Neutrophil (primary cell): Measurements from ENCODE around the gene CCDC187.

ENCODE experiments used
- H3K27ac ChIP-seq: fragments of 200-600 bp; sonication (generic); 2 replicates; pipeline ENCODE4 v1.5.1; 2016; ENCODE audit warnings: mild to moderate bottlenecking, moderate library complexity
- H3K27me3 ChIP-seq: fragments of 200-600 bp; sonication (generic); 2 replicates; pipeline ENCODE4 v1.6.0; 2016; ENCODE audit warnings: mild to moderate bottlenecking
- H3K36me3 ChIP-seq: fragments of 200-600 bp; sonication (generic); 2 replicates; pipeline ENCODE4 v1.5.1; 2017
- H3K4me1 ChIP-seq, 2 experiments: fragments of 200-600 bp in 1 of 2; sonication (generic) in 1 of 2; 1 replicate in 1 of 2; 2 replicates in 1 of 2; pipeline versions ENCODE4 v1.5.1 to v1.6.1; 2013 to 2016; ENCODE audit warnings: low read depth in 1 of 2, low read length in 1 of 2, mild to moderate bottlenecking in 1 of 2, moderate library complexity in 1 of 2; ENCODE audit not compliant: control insufficient read depth in 1 of 2, insufficient read depth in 1 of 2
- H3K4me3 ChIP-seq, 2 experiments: fragments of 200-600 bp in 1 of 2; sonication (generic) in 1 of 2; 1 replicate in 1 of 2; 2 replicates in 1 of 2; pipeline ENCODE4 v1.5.1; 2013 to 2016; ENCODE audit warnings: low read depth in 1 of 2, low read length in 1 of 2, mild to moderate bottlenecking in 1 of 2, moderate library complexity in 1 of 2
- H3K9me3 ChIP-seq: fragments of 200-600 bp; sonication (generic); 2 replicates; pipeline ENCODE4 v1.5.1; 2016
- TF ChIP-seq, protein P1 (sequence below): fragments of 200-600 bp; sonication (generic); IDR thresholded peaks from 2 replicates; pipeline ENCODE4 v1.5.1; 2016; ENCODE audit warnings: antibody characterized with exemption

Gene CCDC187

DNA sequence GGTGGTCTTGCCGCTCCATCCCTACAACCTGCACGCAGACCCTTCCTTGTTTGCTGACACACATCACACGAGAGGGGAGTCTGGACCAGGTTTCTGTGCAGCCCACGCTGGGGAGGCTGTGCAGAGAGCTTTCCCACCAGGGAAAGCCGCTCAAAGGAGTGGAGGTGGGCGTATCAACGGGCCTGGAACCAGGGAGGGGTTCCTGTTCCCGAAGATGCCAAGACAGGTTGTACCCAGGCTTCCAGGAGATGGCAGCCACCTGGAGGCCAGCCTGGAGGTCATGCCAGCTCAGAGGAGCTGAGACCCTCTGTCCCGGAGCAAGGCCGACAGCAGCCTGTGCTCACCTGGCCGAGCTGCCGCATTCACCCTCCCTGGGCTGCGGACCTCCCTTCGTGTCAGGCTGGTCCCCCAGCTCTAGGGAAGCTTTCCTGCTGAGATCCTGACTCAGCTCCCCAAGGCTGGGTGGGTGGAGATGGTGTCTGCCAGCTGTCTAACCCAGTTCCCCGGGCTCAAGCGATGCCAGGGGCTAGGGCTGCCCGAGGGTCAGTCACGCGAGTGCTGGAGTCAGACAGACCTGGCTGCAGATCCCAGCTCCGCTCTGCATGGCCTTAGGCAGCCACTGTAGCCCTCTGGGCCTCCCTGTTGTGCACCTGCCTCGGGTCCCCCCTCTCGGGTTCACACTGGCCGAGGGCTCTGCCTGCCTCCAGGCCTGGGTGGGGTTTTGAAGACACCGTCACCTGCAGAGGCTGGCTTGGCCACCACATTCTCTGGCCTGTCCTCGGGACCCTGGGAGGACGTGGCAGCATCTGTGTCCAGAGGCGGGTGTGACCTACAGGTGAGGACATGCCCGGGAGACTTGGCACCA lies 29.7 kb downstream of the CCDC187 start:
- TF ChIP-seq, protein P1, sequence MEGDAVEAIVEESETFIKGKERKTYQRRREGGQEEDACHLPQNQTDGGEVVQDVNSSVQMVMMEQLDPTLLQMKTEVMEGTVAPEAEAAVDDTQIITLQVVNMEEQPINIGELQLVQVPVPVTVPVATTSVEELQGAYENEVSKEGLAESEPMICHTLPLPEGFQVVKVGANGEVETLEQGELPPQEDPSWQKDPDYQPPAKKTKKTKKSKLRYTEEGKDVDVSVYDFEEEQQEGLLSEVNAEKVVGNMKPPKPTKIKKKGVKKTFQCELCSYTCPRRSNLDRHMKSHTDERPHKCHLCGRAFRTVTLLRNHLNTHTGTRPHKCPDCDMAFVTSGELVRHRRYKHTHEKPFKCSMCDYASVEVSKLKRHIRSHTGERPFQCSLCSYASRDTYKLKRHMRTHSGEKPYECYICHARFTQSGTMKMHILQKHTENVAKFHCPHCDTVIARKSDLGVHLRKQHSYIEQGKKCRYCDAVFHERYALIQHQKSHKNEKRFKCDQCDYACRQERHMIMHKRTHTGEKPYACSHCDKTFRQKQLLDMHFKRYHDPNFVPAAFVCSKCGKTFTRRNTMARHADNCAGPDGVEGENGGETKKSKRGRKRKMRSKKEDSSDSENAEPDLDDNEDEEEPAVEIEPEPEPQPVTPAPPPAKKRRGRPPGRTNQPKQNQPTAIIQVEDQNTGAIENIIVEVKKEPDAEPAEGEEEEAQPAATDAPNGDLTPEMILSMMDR, result no peak
- Histone ChIP-seq H3K4me1 (no peaks in the 10 kb centered on the region), H3K27ac (no peak overlapping the region), H3K9me3 (no peaks in the 10 kb centered on the region), H3K27me3 (peaks cover 10% of the 10 kb centered on the region), H3K4me3 (no peak overlapping the region), H3K36me3 (no peaks in the 10 kb centered on the region)

DNA sequence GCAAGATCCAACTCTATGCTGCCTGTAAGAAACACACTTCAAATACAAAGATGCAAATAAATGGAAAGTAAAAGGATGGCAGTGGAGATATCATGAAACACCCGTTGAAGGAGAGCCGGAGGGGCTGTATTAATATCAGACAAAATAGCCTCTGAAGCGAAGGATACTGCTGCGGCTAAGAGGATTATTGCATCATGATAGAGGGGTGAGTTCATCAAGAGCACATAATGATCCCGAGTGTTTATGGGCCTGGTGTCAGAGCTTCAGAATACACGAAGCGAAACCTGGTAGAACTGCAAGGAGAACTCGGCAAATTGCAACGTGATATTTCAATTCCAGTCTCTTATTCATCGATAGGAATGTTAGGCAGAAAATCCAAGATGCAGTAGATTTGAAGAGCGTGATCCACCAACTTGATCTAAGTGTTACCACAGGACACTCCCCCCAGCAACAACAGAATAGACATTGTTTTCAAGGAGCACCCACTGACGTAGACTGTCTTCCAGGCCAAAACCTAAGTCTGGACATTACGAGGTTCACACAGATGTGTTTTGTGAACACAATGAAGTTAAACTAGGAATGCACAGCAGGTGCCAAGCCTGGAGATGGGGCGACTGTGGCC lies 30.5 kb downstream of the CCDC187 start:
- TF ChIP-seq, protein P1, result no peak
- Histone ChIP-seq H3K36me3 (no peaks in the 10 kb centered on the region), H3K27me3 (peaks cover 18% of the 10 kb centered on the region), H3K9me3 (no peaks in the 10 kb centered on the region), H3K4me3 (no peak overlapping the region), H3K4me1 (no peaks in the 10 kb centered on the region), H3K27ac (no peak overlapping the region)

DNA sequence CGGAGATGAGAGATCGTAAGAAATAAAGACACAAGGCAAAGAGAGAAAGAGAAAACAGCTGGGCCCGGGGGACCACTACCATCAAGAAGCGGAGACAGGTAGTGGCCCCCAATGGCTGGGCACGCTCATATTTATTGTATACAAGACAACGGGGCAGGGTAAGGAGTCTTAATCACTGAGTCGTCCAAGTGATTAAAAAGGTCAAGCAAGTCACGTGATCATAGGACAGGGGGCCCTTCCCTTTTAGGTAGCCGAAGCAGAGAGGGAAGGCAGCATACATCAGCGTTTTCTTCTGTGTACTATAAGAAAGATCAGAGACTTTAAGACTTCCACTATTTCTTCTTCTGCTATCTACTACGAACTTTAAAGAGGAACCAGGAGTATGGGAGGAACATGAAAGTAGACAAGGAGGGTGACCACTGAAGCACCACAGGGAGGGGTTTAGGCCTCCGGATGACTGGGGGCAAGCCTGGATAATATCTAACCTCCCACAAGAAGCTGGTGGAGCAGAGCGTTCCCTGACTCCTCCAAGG lies 33.7 kb downstream of the CCDC187 start:
- peaks cover 7 to 13% of the 10 kb centered on the region in 2 experiments for H3K4me1 ChIP-seq
- no peaks in the 10 kb centered on the region for H3K36me3 ChIP-seq
- H3K4me3 ChIP-seq, result no peak overlapping the region
- TF ChIP-seq, protein P1, result no peak
- no peaks in the 10 kb centered on the region for H3K9me3 ChIP-seq
- H3K27me3 ChIP-seq, result peaks cover 32% of the 10 kb centered on the region
- no peak overlapping the region for H3K27ac ChIP-seq

DNA sequence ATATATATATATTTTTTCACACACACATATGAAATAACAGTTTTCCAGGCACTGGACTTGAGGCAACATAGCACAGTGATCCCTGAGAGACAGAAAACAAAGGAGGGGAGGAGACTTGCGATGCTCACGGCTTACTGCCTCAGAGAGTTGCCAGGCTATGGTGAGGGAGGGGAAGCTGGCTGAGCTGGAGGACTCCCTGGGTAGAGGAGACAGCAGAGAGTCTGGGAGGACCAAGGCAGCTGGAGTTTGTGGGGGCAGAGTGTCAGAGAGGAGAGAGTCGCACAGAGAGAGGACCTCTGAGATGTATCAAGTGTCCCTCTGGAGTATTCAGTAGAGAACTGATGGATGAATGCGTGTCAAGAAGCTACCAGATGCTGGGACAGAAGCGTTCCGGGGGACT lies 35.2 kb downstream of the CCDC187 start:
- no peaks in the 10 kb centered on the region for H3K36me3 ChIP-seq
- H3K27me3 ChIP-seq, result peaks cover 32% of the 10 kb centered on the region
- no peak overlapping the region for H3K27ac ChIP-seq
- TF ChIP-seq, protein P1, result no peak
- H3K4me3 ChIP-seq, result no peak overlapping the region
- no peaks in the 10 kb centered on the region for H3K9me3 ChIP-seq
- peaks cover 7 to 13% of the 10 kb centered on the region in 2 experiments for H3K4me1 ChIP-seq

DNA sequence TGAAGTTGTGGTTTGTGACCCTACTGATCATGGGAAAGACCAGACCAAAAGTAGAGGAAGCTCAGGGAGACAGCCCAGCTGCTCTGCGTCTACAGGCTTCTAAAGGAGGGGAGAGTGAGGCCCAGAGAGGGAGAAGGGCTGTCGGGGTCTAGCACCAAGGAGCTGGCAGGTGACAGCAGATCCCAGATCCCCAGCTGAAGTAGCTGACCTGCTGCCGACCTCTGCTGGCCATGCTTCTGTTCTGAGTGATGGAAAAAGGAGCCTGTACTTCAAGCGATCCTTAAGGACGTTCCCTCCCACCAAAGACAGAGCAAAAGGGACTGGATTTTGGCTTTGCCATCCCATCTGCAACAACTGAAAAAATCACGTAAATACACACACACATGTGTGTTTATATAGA lies 35.6 kb downstream of the CCDC187 start:
- H3K4me1 ChIP-seq, result peaks cover 7 to 13% of the 10 kb centered on the region in 2 experiments
- TF ChIP-seq, protein P1, result no peak
- peaks cover 32% of the 10 kb centered on the region for H3K27me3 ChIP-seq
- no peak overlapping the region for H3K27ac ChIP-seq
- no peaks in the 10 kb centered on the region for H3K9me3 ChIP-seq
- no peaks in the 10 kb centered on the region for H3K36me3 ChIP-seq
- no peak overlapping the region for H3K4me3 ChIP-seq
